Body of pancreas (tissue), 4 donors: ENCODE data around the gene LAMA5.

Experiments
- POLR2A ChIP-seq, 3 donors: fragments of 450-650 bp; IDR thresholded peaks; one replicate each; pipeline ENCODE4 v1.6.1; 2016; ENCODE audit warnings: antibody characterized with exemption in 3 of 3, mild to moderate bottlenecking in 2 of 3
- TF ChIP-seq, protein P1 (sequence below), 7 experiments: fragments of 450-650 bp in 4 of 7; fragments of 200-600 bp in 3 of 7; sonication (generic) in 3 of 7; IDR thresholded peaks; one replicate each; pipeline ENCODE4 v1.5.1; 2016 to 2019; ENCODE audit warnings: antibody characterized with exemption in 7 of 7

DNA sequence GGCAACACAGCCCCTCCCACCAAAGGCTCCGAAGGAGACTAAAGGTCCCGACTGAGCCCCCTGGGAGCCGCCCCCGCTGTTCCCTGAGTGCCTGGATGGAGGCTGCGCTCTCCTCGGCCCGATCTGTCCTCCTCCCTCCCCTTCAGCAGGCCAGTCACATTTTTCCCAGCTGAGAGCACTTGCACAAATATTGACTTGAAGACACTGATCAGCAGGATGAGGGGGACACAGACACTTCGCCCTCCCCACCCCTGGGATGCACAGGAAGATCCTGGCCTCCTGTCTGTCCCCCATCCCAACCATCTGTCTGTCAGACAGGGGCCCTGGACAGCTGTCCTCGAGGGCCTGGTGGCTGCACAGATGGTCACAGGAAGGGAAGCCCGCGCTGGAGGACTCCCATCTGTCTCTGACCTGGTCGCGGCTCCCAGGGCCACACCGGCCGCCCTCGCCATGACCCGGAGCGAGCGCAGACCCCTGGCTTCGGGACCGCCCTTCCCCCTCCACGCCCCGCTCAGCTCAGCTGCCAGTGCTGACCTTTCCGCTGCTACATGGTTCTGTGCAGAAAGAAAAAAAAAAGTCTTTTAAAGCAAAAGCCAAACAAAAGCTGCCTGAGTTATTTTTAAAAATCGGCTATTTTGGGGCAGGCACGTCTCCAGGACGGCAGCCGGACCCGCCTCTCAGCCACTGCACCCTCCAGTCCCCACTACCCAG, 11.1 kb downstream of the LAMA5 start:
- TF ChIP-seq, protein P1, sequence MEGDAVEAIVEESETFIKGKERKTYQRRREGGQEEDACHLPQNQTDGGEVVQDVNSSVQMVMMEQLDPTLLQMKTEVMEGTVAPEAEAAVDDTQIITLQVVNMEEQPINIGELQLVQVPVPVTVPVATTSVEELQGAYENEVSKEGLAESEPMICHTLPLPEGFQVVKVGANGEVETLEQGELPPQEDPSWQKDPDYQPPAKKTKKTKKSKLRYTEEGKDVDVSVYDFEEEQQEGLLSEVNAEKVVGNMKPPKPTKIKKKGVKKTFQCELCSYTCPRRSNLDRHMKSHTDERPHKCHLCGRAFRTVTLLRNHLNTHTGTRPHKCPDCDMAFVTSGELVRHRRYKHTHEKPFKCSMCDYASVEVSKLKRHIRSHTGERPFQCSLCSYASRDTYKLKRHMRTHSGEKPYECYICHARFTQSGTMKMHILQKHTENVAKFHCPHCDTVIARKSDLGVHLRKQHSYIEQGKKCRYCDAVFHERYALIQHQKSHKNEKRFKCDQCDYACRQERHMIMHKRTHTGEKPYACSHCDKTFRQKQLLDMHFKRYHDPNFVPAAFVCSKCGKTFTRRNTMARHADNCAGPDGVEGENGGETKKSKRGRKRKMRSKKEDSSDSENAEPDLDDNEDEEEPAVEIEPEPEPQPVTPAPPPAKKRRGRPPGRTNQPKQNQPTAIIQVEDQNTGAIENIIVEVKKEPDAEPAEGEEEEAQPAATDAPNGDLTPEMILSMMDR (IDR thresholded peaks at IDR 0.05) = no peak
- TF ChIP-seq POLR2A (IDR thresholded peaks at IDR 0.05) = no peak
